Neural progenitor cell (in vitro differentiated cells): ENCODE measurements around the gene HHATL.

Experiments used
- CTCF ChIP-seq: fragments of 200-600 bp; sonication (generic); IDR thresholded peaks from 2 replicates; pipeline ENCODE4 v1.5.1; 2017; ENCODE audit warnings: antibody characterized with exemption, mild to moderate bottlenecking
- EZH2 ChIP-seq: fragments of 200-600 bp; sonication (generic); IDR thresholded peaks from 2 replicates; pipeline ENCODE4 v1.6.1; 2017; ENCODE audit warnings: antibody characterized with exemption, mild to moderate bottlenecking, moderate library complexity
- EZH2phosphoT487 ChIP-seq: fragments of 200-600 bp; sonication (generic); IDR thresholded peaks from 2 replicates; pipeline ENCODE4 v1.6.1; 2017; ENCODE audit warnings: antibody characterized with exemption

GRCh38 chr3:42732829-42733459 lies 30.3 kb upstream of the HHATL start:
- TF ChIP-seq CTCF: no peak
- no peak for TF ChIP-seq EZH2
- TF ChIP-seq EZH2phosphoT487: no peak
